HG03442 (cell line): Measurements from ENCODE around the gene PANK4.

Source experiments
- ATAC-seq: cut with Tn5 transposase; IDR thresholded peaks from one replicate; pipeline ENCODE4 v1.9.1; 2021; ENCODE audit warnings: mild to moderate bottlenecking, moderate library complexity; ENCODE audit not compliant: unreplicated experiment

Gene PANK4

DNA sequence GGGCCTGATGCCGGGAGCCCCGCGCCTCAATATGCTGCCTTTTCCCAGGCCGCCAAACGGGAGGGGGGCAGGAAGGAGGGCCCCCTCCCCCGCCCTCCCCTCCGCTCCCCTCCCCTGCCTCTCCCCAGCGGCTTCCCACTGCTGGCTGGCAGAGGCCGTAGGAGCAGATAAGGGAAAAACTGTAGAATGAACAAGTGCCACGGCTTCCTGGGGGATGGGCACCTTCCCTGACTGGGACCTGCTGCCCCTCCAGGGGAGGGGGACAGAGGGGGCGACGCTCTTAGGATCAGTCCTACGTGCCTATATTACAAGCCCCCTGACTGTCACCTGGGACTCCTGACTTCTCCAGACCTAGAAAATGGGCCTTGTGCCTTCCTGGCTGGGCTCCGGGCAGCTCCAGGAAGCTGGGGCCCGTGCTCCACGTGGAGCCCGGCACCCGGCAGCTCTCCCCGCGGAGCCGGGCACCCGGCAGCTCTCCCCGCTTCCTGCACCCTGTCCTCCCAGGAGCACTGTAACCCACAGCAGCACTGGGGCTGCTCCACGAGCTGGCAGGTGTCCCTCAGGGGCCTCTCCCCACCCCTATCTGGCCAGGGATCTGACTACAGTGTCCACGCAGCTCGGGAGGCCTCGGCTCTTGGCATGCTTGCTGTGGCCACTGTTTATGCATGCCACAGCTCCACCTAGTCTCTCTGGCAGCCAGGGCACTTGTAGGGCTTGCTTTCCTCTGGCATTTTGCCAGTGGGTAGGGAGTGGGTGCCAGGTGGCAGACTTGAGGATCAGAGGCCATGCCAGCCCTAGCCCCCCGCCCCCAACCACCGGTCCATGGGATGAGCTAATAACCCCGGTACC is 4.3 kb upstream of the PANK4 start:
- no peak for ATAC-seq

- ATAC-seq: no peak
These were observed 3.6 kb upstream of the PANK4 start, which contains the start of gene HES5 for GRCh38 chr1:2529784-2530512. Gene HES5 (minus strand): TSS chr1:2530263. CDS start chr1:2530164, 99 bp downstream.

DNA sequence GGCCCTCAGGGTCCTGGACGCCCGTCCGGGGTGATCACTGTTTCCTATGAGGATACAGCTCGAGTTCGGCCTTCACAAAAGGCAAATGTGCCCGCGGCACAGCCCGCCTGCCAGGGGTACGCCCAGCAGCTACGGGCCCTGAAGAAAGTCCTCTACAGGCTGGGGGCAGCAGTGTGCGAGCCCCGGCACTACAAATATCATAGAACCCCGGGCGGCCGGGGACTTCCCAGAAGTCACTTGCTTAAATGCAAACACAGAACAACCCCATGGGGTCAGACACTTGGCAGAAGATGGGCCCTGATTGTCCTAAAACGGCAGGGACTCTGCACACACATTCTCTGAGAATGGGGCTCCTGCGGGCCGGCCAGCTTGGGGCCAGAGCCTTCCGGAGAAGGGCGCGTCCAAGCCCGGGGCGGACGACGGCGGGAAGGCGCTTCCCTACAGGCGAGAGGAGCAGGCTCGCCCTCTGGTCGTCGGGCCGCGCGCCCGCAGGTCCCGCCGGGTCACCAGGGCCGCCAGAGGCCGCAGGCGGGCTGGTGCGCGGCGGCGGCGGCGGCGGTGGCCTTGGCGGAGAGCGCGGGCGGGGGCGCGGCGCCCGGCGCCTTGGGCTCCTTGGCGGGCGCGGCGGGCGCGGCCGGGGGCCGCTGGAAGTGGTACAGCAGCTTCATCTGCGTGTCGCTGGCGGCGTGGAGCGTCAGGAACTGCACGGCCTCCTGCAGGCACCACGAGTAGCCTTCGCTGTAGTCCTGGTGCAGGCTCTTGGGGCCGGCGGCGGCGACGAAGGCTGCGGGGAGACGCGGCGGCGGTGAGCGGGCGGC is 2.8 kb upstream of the PANK4 start:
- no peak for ATAC-seq

DNA sequence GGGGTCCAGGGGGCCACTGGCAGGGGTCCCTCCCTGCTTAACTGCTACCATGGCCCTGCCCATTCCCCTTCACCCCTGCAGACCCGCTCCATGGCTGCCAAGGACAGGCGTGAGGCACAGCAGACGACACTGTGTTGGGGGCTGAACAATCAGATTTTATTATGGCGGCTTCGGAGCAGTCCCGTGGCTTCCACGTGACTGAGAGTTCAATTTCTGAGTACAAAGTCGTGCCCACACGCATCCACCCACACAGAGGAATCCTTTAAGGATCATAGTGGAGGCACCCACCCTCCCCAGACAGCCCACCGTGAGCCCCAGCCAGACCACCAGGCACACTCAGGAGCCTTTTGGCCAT is 2.2 kb upstream of the PANK4 start:
- no peak for ATAC-seq

DNA sequence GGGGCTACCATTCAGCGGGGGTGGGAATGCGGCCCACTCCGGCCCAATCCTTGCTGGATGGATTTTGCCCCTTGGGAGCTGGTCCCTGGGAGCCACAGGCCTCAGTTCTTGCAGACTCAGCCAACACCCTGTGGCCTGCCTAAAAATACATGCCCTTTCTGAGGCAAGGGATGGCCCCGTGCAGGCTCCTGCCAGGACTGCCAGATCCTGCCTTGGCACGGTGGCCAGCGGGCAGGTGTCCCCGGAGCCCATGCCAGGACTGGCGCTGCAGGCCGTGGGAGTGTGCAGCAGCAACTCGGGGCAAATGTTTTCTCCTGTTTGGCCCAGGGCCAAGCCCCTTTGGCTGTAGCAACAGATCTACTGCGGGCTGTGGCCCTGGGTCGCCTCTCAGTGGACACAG is 1.6 kb upstream of the PANK4 start:
- ATAC-seq: no peak

DNA sequence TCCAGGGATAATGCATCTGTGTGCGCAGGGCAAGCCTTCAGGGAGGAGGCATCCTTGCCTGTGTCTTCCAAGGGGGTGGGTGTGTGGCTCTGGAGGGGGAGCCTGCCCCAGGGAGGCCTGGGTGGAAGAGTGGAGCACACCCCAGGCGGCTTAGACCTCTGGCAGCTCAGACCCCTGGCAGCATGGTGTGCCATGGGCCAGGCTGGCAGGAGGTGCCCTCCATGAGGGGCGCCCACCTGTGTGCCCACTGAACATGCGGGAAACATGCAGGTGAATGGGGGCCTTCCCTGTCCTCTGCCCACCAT is 1.1 kb upstream of the PANK4 start:
- ATAC-seq: no peak

DNA sequence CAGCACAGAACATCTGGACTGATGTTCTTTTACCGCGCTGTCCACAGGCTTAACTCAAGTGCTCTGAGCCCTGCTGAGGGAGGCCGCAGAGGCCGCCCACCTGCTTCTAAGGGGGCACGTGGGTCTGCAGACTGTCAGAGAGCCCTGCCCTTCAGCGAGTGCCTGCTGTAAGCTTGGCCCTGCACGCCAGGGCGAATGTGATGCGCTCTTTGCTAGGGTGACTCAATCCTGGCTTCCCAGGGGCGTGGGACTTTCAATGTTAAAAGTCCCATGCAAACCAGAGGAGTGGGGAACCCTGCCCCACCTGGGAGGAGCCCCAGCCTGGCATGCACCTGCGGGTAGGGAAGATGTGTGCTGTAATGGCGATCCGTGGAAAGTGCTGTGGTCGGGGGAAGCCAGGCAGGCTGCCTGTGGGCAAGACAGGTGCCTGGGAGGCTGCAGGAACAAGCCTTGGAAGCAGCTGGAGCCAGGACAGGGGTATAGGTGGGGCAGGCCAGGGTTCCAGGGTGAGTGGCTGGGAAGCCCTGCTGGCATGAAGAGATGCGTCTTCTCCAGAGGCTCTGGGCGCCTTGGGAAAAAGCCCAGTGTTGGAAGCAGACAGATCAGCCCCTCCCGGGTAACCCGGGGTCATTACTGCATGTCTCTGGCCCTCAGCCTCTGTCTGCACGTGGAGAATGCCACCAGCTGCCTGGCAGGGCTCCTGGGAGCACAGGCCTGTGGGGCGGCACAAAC is 594 bp upstream of the PANK4 start:
- peak; percentile 25 for ATAC-seq

DNA sequence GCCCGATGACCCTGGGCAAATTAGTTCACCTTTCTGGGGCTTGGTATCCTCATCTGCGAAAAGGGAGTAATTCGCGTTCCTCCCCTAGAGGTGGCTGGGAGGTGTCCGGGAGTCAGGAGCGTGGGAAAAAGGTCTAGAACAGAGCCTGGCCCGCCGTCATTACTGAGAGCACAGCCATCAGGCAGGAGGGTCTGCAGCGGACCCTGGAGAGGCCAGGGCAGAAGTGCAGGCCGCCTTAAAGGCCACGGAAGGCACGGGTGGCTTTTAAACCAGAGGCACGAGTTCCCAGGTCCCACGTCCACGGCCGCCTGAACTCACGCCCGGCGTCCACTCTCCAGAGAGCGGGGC is 850 bp downstream of the PANK4 start:
- ATAC-seq: no peak

DNA sequence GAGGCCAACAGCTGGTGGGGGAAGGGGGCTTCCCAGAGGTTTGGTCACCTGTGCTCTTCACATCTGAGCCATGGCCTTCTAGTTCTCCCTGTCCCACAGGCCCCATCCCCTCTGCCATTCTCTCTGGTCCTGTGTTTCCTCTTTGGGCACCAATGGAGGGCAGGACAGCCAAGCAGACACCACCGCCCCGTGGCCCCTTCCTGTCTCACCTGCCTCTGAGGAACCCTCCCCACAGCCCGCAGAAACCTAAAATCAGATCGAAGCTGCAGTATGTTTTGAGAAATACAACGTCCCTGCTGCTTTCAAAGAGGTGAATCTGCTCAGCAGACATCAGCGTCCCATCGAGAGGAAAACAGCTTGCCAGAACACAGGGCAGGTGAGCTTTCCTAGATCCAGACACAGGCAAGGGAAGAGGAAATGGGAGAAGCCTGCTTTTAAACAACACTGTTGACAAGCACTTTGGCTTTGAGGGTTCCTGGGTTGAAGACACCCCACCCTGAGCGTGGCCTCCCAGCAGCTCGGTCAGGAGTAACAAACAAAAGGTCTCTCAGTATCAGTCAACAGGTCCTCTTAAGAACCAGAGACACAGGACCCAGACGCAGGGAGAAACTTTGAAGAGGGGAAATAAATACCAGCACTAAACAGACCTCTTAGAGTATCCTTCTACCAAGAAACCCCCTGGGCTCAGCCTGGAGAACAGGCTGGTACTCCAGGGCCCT is 2.3 kb downstream of the PANK4 start:
- ATAC-seq: no peak

- ATAC-seq: no peak
These were observed 3.1 kb downstream of the PANK4 start for GRCh38 chr1:2523191-2523890.

DNA sequence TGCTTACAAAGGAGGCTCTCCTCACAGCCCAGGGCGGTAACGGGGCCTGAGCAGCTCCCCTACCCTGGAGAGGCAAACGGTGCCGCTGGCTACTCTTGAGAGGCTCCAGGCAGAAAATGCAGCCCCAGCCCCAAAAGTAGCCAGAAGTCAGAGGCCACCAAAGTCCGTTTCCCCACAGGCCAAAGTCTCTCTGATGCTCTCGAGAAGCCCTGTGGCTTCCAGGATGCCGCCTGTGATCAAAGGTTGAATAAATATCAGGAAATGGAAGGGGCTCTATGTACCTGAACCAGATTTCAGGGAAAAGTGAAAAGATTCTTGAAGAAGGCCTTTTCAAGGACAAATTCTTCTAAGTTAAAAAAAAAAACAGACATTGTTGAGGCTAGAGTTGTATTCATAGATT is 4.2 kb downstream of the PANK4 start:
- no peak for ATAC-seq

DNA sequence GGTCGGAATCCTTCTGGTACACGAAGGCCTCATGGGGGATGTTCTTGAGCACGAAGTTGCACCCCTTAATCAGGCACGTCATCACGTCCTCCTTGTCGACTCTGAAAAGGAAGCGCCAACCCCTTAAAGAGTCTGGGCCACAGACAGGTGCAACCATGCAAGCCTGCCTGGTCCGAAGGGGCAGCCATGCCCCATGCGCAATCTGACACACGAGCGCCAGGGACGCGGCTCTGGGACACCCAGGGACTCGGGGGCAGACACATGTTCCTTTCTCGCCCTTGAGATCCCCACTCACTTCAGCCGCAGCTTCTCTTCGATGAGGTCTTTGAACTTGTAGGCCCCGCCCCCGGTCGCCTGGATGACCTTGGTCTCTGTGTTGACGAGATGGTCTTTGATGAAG is 5.6 kb downstream of the PANK4 start:
- no peak for ATAC-seq

- ATAC-seq: no peak
These were observed 6.2 kb downstream of the PANK4 start for GRCh38 chr1:2520206-2520605.

GRCh38 chr1:2519729-2520128 is 6.7 kb downstream of the PANK4 start:
- ATAC-seq: no peak

- ATAC-seq: no peak
These were observed 7.2 kb downstream of the PANK4 start for GRCh38 chr1:2519029-2519685.

DNA sequence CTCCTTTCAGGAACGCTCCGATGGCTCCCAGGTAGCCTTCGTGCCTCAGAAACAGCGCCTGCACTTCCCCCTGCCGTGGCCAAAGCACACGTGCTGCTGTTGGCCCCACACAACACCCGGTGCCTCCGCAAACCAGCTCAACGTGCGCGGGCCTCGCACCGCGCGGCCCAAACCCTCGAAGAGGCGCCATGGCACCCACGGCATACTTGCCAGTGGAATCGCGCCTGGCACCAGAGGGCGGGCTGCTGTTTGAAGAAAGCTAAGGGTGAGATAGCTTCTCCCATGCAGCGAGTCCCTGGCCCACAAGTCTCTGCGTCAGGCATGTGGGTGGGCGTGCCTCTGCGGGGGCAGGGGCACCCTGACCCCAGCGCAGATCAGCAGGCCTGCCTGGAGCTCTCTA is 7.9 kb downstream of the PANK4 start:
- ATAC-seq: no peak

DNA sequence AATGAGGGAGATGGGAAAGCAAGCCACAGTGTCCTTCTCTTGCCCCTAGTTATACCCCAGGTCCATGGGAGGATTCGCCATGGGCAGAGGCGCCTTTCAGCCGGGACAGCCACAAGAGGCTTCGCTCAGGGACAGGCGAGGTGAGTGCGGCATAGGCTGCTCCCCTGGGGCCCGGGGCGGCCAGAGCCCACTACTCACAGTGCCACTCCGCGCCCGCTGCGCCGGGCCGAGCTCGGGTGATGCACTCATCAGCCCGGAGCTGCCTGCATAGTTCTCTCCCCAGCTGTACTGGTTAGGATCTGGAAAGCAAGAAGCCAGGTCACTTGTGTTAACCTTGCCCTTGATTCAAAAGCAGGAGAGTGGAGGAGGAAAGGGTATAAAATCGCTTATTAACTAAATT is 8.4 kb downstream of the PANK4 start:
- no peak for ATAC-seq

- no peak for ATAC-seq
These were observed 9.4 kb downstream of the PANK4 start for GRCh38 chr1:2516946-2517345.

GRCh38 chr1:2516124-2516523 is 10.3 kb downstream of the PANK4 start:
- ATAC-seq: no peak

- no peak for ATAC-seq
These were observed 10.7 kb downstream of the PANK4 start for GRCh38 chr1:2515763-2516080.
